ENCODE results near the gene ERC2. TPM values are rescaled to one million over a fixed set of nuclear protein-coding genes. Genes with fewer than 3 reads are reported as not detected.

ERC2 gene
- total and polyA plus RNA-seq, 7 donors, result 0.52 to 5.7 (median 1.2) TPM; not detected in 2

GRCh38 chr3:55888282-55888885, 579.9 kb downstream of the ERC2 start:
- no peaks in the 10 kb centered on the region for H3K9me3 ChIP-seq
- TF ChIP-seq EP300 (IDR thresholded peaks at IDR 0.05), result no peak
- TF ChIP-seq POLR2AphosphoS5 (IDR thresholded peaks at IDR 0.05), result no peak
- no peak for TF ChIP-seq CTCF (IDR thresholded peaks at IDR 0.05)
- no peak for TF ChIP-seq POLR2A (IDR thresholded peaks at IDR 0.05)
- no peaks in the 10 kb centered on the region for H3K27me3 ChIP-seq
- intact Hi-C loops (cut with DNase I), result no loop called here
- H3K4me1 ChIP-seq, result no peaks in the 10 kb centered on the region
- H3K36me3 ChIP-seq, result no peaks in the 10 kb centered on the region
- WGBS, 2 donors, result 91 to 95% methylated on average over 7 of the region's 7 CpGs
- no peak for DNase-seq
- H3K27ac ChIP-seq, result no peak overlapping the region
- no peak overlapping the region for H3K4me3 ChIP-seq

GRCh38 chr3:55885721-55886120, 582.5 kb downstream of the ERC2 start:
- H3K27me3 ChIP-seq, result no peaks in the 10 kb centered on the region
- DNase-seq, result no peak
- no peaks in the 10 kb centered on the region for H3K36me3 ChIP-seq
- intact Hi-C loops (cut with DNase I), result no loop called here
- TF ChIP-seq POLR2A (IDR thresholded peaks at IDR 0.05) (no peak), CTCF (IDR thresholded peaks at IDR 0.05) (no peak), POLR2AphosphoS5 (IDR thresholded peaks at IDR 0.05) (no peak), EP300 (IDR thresholded peaks at IDR 0.05) (no peak)
- 5 to 12% methylated on average over 1 of the region's 1 CpG for WGBS, 2 donors
- H3K4me1 ChIP-seq, result no peaks in the 10 kb centered on the region
- peak overlapping the region in 1 of 4 donors; percentile 24 for H3K27ac ChIP-seq
- H3K4me3 ChIP-seq, result no peak overlapping the region
- H3K9me3 ChIP-seq, result no peaks in the 10 kb centered on the region

GRCh38 chr3:55884491-55885285, 583.6 kb downstream of the ERC2 start:
- no peak overlapping the region for H3K4me3 ChIP-seq
- H3K9me3 ChIP-seq, result no peaks in the 10 kb centered on the region
- no peaks in the 10 kb centered on the region for H3K4me1 ChIP-seq
- H3K27me3 ChIP-seq, result no peaks in the 10 kb centered on the region
- intact Hi-C loops (cut with DNase I), result no loop called here
- peak overlapping the region in 1 of 4 donors; percentile 24 for H3K27ac ChIP-seq
- TF ChIP-seq EP300 (IDR thresholded peaks at IDR 0.05) (no peak), CTCF (IDR thresholded peaks at IDR 0.05) (no peak), POLR2AphosphoS5 (IDR thresholded peaks at IDR 0.05) (no peak), POLR2A (IDR thresholded peaks at IDR 0.05) (no peak)
- H3K36me3 ChIP-seq, result no peaks in the 10 kb centered on the region
- DNase-seq, result no peak
- WGBS, 2 donors, result 36 to 80% methylated on average over 2 of the region's 2 CpGs

GRCh38 chr3:55884066-55884465, 584.2 kb downstream of the ERC2 start:
- WGBS, 2 donors, result 75 to 79% methylated on average over 1 of the region's 1 CpG
- H3K27me3 ChIP-seq, result no peaks in the 10 kb centered on the region
- no peaks in the 10 kb centered on the region for H3K9me3 ChIP-seq
- no peaks in the 10 kb centered on the region for H3K36me3 ChIP-seq
- no peak overlapping the region for H3K27ac ChIP-seq
- H3K4me1 ChIP-seq, result no peaks in the 10 kb centered on the region
- intact Hi-C loops (cut with DNase I), result no loop called here
- no peak for TF ChIP-seq CTCF (IDR thresholded peaks at IDR 0.05)
- TF ChIP-seq POLR2A (IDR thresholded peaks at IDR 0.05), result no peak
- TF ChIP-seq POLR2AphosphoS5 (IDR thresholded peaks at IDR 0.05), result no peak
- TF ChIP-seq EP300 (IDR thresholded peaks at IDR 0.05), result no peak
- no peak for DNase-seq
- H3K4me3 ChIP-seq, result no peak overlapping the region
